Measurements from ENCODE around the gene PNMA8A. TPM values are rescaled to one million over a fixed set of nuclear protein-coding genes. Genes with fewer than 3 reads are reported as not detected.
"Not testable (repeated sequence)": the region's sequence is repeated elsewhere in the genome, so short reads cannot be mapped to it uniquely, and the experiment has no call there.

PNMA8A gene
- total and polyA plus RNA-seq, 7 donors = 1.5 to 8.4 (median 5.3) TPM; not detected in 2

GRCh38 chr19:46508206-46508605 lies 36.8 kb upstream of the PNMA8A start:
- H3K27me3 ChIP-seq = no peaks in the 10 kb centered on the region
- H3K4me1 ChIP-seq = no peaks in the 10 kb centered on the region
- no peak for DNase-seq
- H3K9me3 ChIP-seq = peaks cover 0 to 3% (median 0%) of the 10 kb centered on the region in 4 donors
- 65 to 68% methylated on average over 2 of the region's 2 CpGs for WGBS, 2 donors
- no peak for TF ChIP-seq CTCF (IDR thresholded peaks at IDR 0.05)
- no peak for TF ChIP-seq POLR2A (IDR thresholded peaks at IDR 0.05)
- TF ChIP-seq POLR2AphosphoS5 (IDR thresholded peaks at IDR 0.05) = no peak
- TF ChIP-seq EP300 (IDR thresholded peaks at IDR 0.05) = no peak
- no peak overlapping the region for H3K27ac ChIP-seq
- intact Hi-C loops (cut with DNase I) = no loop called here
- no peaks in the 10 kb centered on the region for H3K36me3 ChIP-seq
- H3K4me3 ChIP-seq = no peak overlapping the region

- 76 to 78% methylated on average over 17 of the region's 17 CpGs for WGBS, 2 donors
- no peak overlapping the region for H3K4me3 ChIP-seq
- peaks cover 0 to 3% (median 0%) of the 10 kb centered on the region in 4 donors for H3K9me3 ChIP-seq
- no peak for DNase-seq
- TF ChIP-seq POLR2A (IDR thresholded peaks at IDR 0.05) = no peak
- no peak for TF ChIP-seq POLR2AphosphoS5 (IDR thresholded peaks at IDR 0.05)
- TF ChIP-seq EP300 (IDR thresholded peaks at IDR 0.05) = no peak
- no peak for TF ChIP-seq CTCF (IDR thresholded peaks at IDR 0.05)
- no peaks in the 10 kb centered on the region for H3K4me1 ChIP-seq
- intact Hi-C loops (cut with DNase I) = no loop called here
- no peaks in the 10 kb centered on the region for H3K36me3 ChIP-seq
- no peak overlapping the region for H3K27ac ChIP-seq
- H3K27me3 ChIP-seq = no peaks in the 10 kb centered on the region
Measured at GRCh38 chr19:46503848-46504453, 32.6 kb upstream of the PNMA8A start.

GRCh38 chr19:46502891-46503290 lies 31.5 kb upstream of the PNMA8A start:
- intact Hi-C loops (cut with DNase I) = no loop called here
- peaks cover 0 to 3% (median 0%) of the 10 kb centered on the region in 4 donors for H3K9me3 ChIP-seq
- TF ChIP-seq POLR2AphosphoS5 (IDR thresholded peaks at IDR 0.05) = no peak
- no peak for TF ChIP-seq EP300 (IDR thresholded peaks at IDR 0.05)
- no peak for TF ChIP-seq CTCF (IDR thresholded peaks at IDR 0.05)
- DNase-seq = no peak
- H3K27ac ChIP-seq = no peak overlapping the region
- no peaks in the 10 kb centered on the region for H3K36me3 ChIP-seq
- H3K27me3 ChIP-seq = no peaks in the 10 kb centered on the region
- no peaks in the 10 kb centered on the region for H3K4me1 ChIP-seq
- no peak overlapping the region for H3K4me3 ChIP-seq
- WGBS, 2 donors = 92 to 94% methylated on average over 5 of the region's 5 CpGs

- intact Hi-C loops (cut with DNase I) = no loop called here
- WGBS, 2 donors = 63 to 78% methylated on average over 4 of the region's 4 CpGs
- Histone ChIP-seq H3K27me3 (peaks cover 0 to 9% (median 0%) of the 10 kb centered on the region in 3 donors), H3K36me3 (no peaks in the 10 kb centered on the region), H3K4me3 (no peak overlapping the region), H3K27ac (no peak overlapping the region), H3K4me1 (peaks cover 0 to 14% (median 9%) of the 10 kb centered on the region in 4 donors), H3K9me3 (no peaks in the 10 kb centered on the region)
- no peak for TF ChIP-seq POLR2A (IDR thresholded peaks at IDR 0.05)
- TF ChIP-seq EP300 (IDR thresholded peaks at IDR 0.05) = no peak
- TF ChIP-seq CTCF (IDR thresholded peaks at IDR 0.05) = no peak
- no peak for TF ChIP-seq POLR2AphosphoS5 (IDR thresholded peaks at IDR 0.05)
- no peak for DNase-seq
Measured at GRCh38 chr19:46499692-46500091, 28.3 kb upstream of the PNMA8A start.

- DNase-seq = no peak
- H3K27me3 ChIP-seq = peaks cover 0 to 28% (median 9%) of the 10 kb centered on the region in 3 donors
- no peaks in the 10 kb centered on the region for H3K9me3 ChIP-seq
- no peak overlapping the region for H3K27ac ChIP-seq
- peaks cover 0 to 28% (median 21%) of the 10 kb centered on the region in 4 donors for H3K4me1 ChIP-seq
- WGBS, 2 donors = 78 to 84% methylated on average over 8 of the region's 8 CpGs
- no peak overlapping the region for H3K4me3 ChIP-seq
- intact Hi-C loops (cut with DNase I) = no loop called here
- no peaks in the 10 kb centered on the region for H3K36me3 ChIP-seq
- TF ChIP-seq POLR2AphosphoS5 (IDR thresholded peaks at IDR 0.05) (no peak), POLR2A (IDR thresholded peaks at IDR 0.05) (no peak), CTCF (IDR thresholded peaks at IDR 0.05) (no peak), EP300 (IDR thresholded peaks at IDR 0.05) (no peak)
Measured at GRCh38 chr19:46497773-46498172, 26.4 kb upstream of the PNMA8A start.

- intact Hi-C loops (cut with DNase I); H3K9me3 ChIP-seq; DNase-seq; H3K27ac ChIP-seq; H3K36me3 ChIP-seq; H3K4me3 ChIP-seq: not testable (repeated sequence)
- H3K27me3 ChIP-seq = peaks cover 0 to 37% (median 18%) of the 10 kb centered on the region in 3 donors
- peaks cover 0 to 35% (median 27%) of the 10 kb centered on the region in 4 donors for H3K4me1 ChIP-seq
- 76 to 88% methylated on average over 4 of the region's 4 CpGs for WGBS, 2 donors
Measured at GRCh38 chr19:46496886-46497285, 25.5 kb upstream of the PNMA8A start.

Data from sigmoid colon (tissue), 7 donors.